Colonic mucosa (tissue), 4 donors: Measurements from ENCODE around the gene ROBO4. TPM values are rescaled to one million over a fixed set of nuclear protein-coding genes. Genes with fewer than 3 reads are reported as not detected.

Experiments
- DNase-seq: peaks from one replicate; pipeline ENCODE4 v3.0.0-alpha.2; 2020
- H3K27ac ChIP-seq: fragments of 200-600 bp; one replicate; pipeline ENCODE4 v1.8.0; 2021
- H3K27me3 ChIP-seq: fragments of 200-600 bp; one replicate; pipeline ENCODE4 v1.8.0; 2021
- H3K36me3 ChIP-seq: fragments of 200-600 bp; one replicate; pipeline ENCODE4 v1.8.0; 2021
- H3K4me1 ChIP-seq: fragments of 200-600 bp; one replicate; pipeline ENCODE4 v1.8.0; 2021; ENCODE audit warnings: mild to moderate bottlenecking
- H3K4me3 ChIP-seq: fragments of 200-600 bp; one replicate; pipeline ENCODE4 v1.8.0; 2021
- H3K9ac ChIP-seq, 2 donors: one replicate each; pipeline ENCODE4 v1.7.0; 2013; ENCODE audit warnings: control low read depth in 2 of 2, low read depth in 2 of 2, low read length in 2 of 2
- H3K9me3 ChIP-seq: fragments of 200-600 bp; one replicate; pipeline ENCODE4 v1.8.0; 2021
- intact Hi-C: fragments of 100-400 bp; cut with DNase I; formaldehyde crosslinking; loops from one replicate; pipeline ENCODE4 v1.14.1; 2022
- total RNA-seq, 2 donors: library from RNA; stranded (reverse); fragmentation: NEBNext Ultra II Directional in 1 of 2; extraction: Animal tissue kit (Norgen Biotek cat#: 25700) in 1 of 2; gene quantifications; one replicate each; pipeline ENCODE4 v1.2.1, GENCODE V29; 2021
- TF ChIP-seq, protein P1 (sequence below): fragments of 200-600 bp; IDR thresholded peaks from one replicate; pipeline ENCODE4 v1.8.0; 2022; ENCODE audit warnings: antibody characterized with exemption, mild to moderate bottlenecking
- donor health status: healthy.
- donor health status: DM: no; HTN: no; CAD: no.
- donor health status: DM: no; HTN: no; CAD: no.

Gene ROBO4
- total RNA-seq, 2 donors from 2014 or later = 4.0 to 5.0 TPM

DNA sequence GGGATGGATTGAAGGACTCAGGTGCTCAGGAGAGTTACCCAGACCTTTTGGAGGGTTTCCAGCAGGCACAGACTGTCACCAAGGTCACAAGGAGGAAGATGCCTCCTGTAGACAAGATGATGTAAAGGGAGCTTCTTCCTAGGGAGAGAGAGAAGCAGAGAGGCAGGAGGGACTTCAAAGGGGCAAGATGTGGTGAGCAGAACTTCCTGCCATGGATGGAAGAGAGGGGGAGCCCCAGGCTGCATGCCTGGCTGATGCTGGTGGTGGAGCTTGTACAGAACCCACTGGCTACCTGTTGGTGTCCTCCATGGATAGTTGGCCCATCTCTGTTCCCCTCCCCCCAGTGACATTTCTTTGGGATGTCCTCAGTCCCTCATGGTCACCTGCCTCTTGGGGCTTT is 25.6 kb upstream of the ROBO4 start:
- Histone ChIP-seq H3K9me3 (no peaks in the 10 kb centered on the region), H3K36me3 (no peaks in the 10 kb centered on the region), H3K27me3 (no peaks in the 10 kb centered on the region), H3K9ac (no peak overlapping the region), H3K4me3 (no peak overlapping the region), H3K4me1 (no peaks in the 10 kb centered on the region), H3K27ac (no peak overlapping the region)
- intact Hi-C loops = no loop called here
- TF ChIP-seq, protein P1, sequence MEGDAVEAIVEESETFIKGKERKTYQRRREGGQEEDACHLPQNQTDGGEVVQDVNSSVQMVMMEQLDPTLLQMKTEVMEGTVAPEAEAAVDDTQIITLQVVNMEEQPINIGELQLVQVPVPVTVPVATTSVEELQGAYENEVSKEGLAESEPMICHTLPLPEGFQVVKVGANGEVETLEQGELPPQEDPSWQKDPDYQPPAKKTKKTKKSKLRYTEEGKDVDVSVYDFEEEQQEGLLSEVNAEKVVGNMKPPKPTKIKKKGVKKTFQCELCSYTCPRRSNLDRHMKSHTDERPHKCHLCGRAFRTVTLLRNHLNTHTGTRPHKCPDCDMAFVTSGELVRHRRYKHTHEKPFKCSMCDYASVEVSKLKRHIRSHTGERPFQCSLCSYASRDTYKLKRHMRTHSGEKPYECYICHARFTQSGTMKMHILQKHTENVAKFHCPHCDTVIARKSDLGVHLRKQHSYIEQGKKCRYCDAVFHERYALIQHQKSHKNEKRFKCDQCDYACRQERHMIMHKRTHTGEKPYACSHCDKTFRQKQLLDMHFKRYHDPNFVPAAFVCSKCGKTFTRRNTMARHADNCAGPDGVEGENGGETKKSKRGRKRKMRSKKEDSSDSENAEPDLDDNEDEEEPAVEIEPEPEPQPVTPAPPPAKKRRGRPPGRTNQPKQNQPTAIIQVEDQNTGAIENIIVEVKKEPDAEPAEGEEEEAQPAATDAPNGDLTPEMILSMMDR = no peak
- no peak for DNase-seq

DNA sequence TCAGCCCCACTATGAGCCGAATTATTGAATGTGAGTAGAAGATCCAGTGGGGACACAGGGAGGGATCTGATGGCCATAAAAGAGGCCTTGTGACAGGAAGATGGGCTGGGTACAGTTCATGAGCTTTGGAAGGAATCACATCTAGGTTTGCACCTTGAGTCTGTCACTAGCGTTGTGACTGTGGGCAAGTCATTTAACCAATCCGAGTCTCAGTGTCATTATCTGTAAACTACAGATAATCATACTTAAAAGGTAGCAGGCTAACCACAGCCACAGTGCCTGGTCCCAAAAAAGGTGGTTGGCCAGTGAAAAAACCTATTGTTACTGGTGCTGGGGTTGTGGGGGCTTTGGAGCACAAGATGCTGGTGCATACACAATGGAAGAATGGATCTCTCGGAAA is 25.2 kb upstream of the ROBO4 start:
- Histone ChIP-seq H3K36me3 (no peaks in the 10 kb centered on the region), H3K9ac (no peak overlapping the region), H3K4me3 (no peak overlapping the region), H3K27ac (no peak overlapping the region), H3K27me3 (no peaks in the 10 kb centered on the region), H3K4me1 (no peaks in the 10 kb centered on the region), H3K9me3 (no peaks in the 10 kb centered on the region)
- no peak for DNase-seq
- TF ChIP-seq, protein P1 = no peak
- intact Hi-C loops = no loop called here

DNA sequence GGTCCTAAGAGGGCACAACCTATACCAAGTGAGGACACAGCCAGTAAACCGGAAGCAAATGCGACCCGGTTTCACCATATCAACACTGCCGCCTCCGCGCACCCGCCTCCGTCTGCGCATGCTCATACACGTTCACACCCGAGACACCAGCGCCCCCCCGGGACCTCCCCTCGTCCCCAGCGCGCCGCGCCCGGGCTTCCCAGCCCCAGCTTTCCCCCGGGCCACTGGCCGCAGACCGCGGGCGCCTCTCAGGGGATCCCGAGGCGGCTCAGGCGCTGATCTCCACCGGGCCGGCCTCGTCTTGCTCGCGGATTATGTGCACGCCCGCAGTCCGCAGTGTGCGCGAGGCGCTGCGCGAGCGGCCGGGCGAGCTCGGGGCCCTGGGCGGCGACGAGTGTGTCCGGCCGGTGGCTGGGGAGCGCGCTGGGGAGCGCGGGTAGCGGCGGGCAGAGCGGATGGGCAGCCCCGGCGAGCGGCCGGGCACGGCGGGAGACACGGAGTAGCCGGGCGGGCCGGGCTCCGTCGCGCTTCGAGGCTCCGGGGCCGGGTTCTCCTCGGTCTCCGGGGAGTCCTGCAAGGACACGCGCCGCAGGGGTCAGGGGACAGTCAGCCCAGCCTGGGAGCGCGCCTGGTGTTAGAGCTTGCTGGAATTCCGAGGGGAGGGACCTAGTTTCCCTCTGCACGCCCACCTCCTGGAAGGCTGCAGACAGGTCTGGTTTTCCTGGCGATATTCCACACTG is 23.4 kb upstream of the ROBO4 start:
- peak; percentile 60 for DNase-seq
- no peaks in the 10 kb centered on the region for H3K27me3 ChIP-seq
- intact Hi-C loops = no loop called here
- no peaks in the 10 kb centered on the region for H3K36me3 ChIP-seq
- TF ChIP-seq, protein P1 = no peak
- no peak overlapping the region for H3K27ac ChIP-seq
- H3K4me1 ChIP-seq = no peaks in the 10 kb centered on the region
- no peaks in the 10 kb centered on the region for H3K9me3 ChIP-seq
- H3K9ac ChIP-seq = no peak overlapping the region
- peak overlapping the region; percentile 25 for H3K4me3 ChIP-seq

DNA sequence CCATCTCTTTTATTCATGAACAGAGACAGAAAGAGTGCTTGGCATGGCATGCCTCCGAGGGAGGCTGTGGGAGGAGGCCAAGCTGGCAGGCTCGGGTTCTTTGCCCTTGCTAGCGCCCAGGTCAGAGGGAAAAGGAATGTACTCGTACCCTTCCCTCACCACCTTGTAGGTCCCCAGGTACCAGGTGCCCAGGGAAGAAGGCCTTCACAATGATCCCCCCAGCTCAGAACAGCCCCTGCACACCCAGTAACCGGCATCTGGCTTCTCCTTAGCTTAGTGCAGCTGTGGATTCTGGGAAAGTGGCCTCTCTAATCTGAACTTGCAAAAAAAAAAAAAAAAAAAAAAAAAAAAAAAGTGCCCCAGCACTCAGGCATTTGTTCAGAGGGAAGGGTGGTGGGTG is 22.7 kb upstream of the ROBO4 start:
- Histone ChIP-seq H3K27me3 (no peaks in the 10 kb centered on the region), H3K9me3 (no peaks in the 10 kb centered on the region), H3K4me1 (no peaks in the 10 kb centered on the region), H3K27ac (no peak overlapping the region), H3K4me3 (no peak overlapping the region), H3K36me3 (no peaks in the 10 kb centered on the region), H3K9ac (no peak overlapping the region)
- intact Hi-C loops = no loop called here
- no peak for DNase-seq
- TF ChIP-seq, protein P1 = no peak

DNA sequence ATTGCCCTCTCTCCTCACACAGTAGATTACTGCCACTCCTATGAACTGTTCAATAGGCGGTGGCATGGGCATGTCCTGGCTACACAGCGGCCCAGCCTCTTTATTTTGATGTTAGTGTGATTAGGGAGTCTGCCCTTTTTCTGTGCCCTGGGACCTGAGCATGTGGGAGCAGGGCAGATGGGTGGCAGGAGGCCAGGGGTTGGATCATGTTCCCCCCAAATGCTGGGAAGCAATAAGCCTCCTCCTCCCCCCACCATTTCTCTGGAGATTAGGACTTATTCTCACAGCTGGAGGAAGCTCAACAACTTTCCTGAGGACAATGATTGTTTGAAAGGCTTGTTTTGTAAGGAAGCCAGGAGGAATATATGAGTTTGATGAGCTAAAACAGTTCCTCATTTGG is 22.2 kb upstream of the ROBO4 start:
- intact Hi-C loops = no loop called here
- no peak overlapping the region for H3K27ac ChIP-seq
- no peak for DNase-seq
- no peak overlapping the region for H3K9ac ChIP-seq
- no peaks in the 10 kb centered on the region for H3K4me1 ChIP-seq
- H3K27me3 ChIP-seq = no peaks in the 10 kb centered on the region
- no peaks in the 10 kb centered on the region for H3K36me3 ChIP-seq
- H3K9me3 ChIP-seq = no peaks in the 10 kb centered on the region
- TF ChIP-seq, protein P1 = no peak
- no peak overlapping the region for H3K4me3 ChIP-seq
